NCI-H2107 treated with DMSO at 0.1 percent for 48 hours (cell line): ENCODE data around the gene NDUFV3.
"Not testable (repeated sequence)": the region's sequence is repeated elsewhere in the genome, so short reads cannot be mapped to it uniquely, and the experiment has no call there.

ENCODE experiments used
- DNase-seq: peaks from one replicate; lab custom pipeline; 2025; ENCODE audit not compliant: unreplicated experiment; lab: John Stamatoyannopoulos, UW

NDUFV3 gene

DNA sequence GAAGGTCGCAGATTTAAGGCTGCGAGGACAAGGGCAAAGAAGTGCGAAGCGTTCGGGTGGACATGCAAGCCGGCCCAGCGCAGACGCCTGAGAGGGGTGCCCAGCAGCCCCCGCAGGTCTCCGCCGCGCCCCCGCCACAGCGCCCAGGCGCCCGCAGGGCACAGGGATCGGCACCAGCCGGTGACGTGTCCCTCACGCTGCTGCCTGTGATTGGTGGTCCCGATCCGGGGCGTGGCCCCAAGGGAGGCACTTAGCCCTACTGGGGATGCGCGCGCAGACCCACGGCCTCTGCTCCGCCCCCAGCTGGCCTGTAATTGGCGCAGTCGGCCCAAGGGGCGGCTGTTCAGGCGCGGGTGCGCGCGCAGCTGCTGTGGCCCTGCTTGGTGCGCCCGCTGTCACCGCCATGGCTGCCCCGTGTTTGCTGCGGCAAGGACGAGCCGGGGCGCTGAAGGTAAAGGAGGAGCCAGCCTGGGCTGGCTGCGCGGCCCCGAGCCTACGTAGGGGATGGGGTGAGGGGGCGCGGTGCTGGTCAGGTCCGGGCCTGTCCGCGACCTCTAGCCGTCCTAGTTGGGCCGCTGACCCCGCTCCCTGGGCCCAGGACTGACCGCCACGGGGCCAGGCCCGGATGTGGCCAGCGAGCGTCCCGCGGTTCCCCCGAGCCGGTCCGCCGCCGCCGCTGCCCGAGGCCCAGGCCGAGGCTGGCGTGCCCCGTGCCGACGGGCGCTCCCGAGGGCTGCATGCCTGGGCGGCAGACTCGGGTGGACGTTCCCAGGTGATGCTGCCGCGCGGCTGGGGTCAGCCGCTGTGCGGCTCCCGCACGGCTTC is at the start of gene NDUFV3:
Gene NDUFV3 (plus strand): TSS at position 379 of the 825 bp plus-strand sequence. CDS start 25 bp downstream, at position 404.
- peak; percentile 97 for DNase-seq

DNA sequence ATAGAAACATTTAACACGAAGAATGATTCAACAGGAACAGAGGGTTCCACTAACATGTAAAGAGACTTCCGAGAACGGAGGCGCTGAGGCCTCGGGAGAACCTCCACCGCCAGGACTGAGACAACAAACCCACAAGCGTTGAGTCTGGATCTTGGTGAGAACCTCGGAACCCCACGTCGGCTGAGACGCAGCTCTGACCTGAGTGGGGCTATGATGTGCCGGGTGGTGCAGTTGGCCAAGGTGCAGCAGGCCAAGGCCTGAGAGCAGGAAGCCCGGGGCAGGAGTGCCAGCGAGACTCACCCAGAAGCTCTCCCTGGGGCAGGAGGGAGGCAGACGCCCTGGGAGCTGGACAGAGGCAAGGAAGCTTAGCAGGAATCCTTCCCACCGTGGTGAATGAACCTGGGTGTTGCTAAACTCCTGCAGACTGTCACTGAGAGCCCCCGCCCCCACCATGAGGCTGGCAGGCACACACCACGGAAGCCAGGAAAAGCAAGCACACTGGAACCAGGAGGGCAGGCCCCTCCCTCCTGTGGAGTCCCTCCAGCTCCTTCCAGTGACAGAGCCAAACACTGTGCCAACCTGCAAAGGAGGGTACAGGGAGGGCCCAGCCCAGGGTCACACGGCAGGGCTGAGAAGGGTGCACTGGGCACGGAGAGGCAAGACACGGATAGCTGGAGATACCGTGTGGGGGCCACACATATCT is 48.5 kb upstream of the NDUFV3 start:
- no peak for DNase-seq

DNA sequence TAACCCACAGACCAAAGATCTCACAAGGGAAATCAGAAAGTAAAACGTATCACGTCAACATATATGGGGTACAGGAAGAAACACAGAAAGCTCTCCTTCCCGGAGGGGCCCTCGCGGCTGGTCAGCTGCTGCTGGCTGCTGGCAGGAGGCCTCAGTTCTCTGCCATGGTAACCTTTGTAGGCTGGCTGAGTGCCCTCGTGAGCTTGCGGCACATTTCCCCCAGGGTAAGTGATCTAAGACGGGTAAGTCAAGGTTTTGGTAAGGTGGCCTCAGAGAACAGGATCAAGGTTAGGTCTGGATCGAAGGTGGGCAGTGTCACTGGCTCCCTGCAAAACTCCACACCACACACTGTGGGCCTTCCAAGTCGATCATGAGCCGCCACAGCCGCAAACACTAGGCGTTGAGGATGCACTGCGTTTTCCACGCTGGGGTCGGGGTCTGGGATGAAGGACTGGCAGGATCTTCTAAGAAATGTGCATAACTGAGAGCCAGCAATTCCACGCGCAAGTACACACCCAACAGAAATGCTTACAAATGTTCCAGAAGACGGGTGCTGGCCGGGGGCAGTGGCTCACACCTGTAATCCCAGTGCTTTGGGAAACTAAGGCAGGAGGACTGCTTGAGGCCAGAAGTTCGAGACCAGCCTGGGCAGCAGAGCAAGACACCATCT is 47.7 kb upstream of the NDUFV3 start:
- DNase-seq = no peak

DNA sequence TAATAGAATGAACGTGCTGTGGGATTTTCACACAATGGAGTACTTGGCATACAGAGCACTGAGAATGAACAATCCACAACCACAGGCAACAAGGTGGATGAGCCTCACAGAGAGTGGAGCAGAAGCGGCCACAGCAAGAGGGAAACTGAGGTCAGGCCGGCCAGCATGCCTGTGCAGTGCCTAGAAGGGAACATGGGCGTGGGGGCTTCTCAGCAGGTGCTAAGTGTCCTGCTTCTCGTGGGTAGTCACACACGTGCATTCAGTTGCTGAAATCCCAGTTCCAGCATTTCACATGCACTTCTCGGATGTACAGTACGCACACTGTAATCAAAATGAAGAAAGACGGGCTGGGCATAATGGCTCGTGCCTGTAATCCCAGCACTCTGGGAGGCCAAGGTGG is 46.9 kb upstream of the NDUFV3 start:
- DNase-seq = no peak

DNA sequence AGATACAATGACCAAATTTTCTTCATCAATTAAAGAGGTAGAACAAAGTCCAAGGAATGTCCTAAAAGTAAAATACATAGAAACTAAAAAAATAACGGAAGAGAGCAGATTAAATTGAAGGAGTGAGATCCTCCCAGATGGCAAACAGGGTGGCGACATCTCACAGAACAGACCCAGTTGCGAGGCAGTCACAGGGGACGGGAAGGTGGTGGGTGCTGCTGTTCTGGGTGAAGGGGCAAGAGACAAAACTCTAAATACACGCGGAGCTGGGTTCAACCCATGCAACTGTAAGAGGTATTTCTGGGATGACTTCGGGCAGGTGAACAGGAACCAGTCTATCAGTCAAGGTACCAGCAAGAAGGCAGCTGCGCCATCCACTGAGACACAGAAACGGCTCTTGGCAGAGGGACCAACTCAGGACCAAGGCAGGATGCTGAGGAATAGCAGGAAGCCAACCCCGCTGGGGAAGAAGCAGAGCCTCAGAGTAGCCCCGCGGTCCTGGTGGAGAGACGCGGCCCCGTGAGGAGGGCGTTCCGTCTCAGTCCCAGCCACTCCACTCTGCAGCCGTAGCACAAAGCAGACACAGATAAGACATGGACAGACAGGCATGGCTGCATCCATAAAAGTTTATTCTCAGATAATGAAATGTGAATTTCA is 45.9 kb upstream of the NDUFV3 start:
- no peak for DNase-seq

DNA sequence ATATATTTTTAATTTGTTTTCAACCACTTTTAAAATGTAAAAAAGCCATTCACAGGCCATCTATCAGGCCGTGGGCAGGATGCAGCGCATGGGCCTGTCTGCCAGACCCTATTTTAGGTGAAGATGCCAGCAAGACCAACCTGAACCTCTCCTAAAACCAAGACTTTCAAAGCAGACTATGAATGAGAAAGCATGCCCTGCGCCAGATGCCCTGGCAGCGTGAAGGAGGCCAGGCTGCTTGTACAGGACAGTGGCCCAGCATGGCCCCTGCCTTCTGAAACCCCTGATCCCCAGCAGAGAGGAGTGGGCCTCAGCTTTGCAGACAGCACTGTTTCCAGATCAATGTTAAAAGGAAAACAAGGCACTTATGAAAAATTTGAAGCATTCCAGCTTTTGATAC is 45.4 kb upstream of the NDUFV3 start:
- no peak for DNase-seq

DNA sequence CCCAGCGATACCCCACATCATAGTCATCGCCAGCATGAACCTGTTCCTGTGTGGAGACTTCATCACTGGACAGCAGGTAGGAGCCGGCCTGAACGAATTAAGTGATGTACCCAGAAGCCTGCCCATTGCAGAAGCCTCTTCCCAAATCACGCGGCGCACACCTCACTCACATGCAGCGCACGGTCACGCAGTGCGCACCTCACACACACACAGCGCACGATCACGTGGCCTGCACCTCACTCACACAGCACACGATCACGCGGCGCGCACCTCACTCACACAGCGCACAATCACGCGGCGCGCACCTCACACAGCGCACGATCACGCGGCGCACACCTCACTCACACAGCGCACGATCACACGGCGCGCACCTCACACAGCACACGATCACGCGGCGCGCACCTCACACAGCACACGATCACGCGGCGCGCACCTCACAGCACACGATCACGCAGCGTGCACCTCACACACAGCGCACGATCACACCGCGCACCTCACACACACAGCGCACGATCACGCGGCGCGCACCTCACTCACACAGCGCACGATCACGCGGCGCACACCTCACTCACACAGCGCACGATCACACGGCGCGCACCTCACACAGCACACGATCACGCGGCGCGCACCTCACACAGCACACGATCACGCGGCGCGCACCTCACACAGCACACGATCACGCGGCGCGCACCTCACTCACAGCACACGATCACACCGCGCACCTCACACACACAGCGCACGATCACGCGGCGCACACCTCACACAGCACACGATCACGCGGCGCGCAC is 44.8 kb upstream of the NDUFV3 start:
- DNase-seq = not testable (repeated sequence)

DNA sequence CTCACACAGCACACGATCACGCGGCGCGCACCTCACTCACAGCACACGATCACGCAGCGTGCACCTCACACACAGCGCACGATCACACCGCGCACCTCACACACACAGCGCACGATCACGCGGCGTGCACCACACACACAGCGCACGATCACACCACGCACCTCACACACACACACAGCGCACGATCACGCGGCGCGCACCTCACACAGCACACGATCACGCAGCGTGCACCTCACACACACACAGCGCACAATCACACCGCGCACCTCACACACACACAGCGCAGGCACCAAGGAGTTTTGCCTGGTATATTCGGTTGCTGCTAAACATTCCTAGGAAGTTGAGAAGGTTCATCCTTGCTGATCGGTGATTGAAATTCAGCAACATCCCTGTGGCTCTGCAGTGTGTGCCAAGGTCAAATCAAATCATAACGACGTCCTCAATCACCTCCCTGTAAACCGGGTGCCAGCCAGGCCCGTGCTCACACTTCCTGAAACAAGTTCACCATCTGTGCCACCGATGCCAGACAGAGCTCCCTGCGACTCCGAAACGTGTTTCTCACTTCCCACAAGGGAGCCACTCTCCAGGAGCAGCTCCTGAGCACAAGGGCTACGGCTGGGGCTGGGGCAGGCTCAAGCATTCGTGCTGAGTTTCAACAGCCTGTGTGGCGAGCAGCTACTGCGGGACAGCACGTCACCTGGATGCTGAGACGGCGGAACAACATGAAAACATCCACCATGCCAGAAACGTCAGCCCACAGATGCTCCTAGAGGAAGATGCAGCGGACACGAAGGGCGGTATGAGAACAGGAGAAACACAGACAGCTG is 44.0 kb upstream of the NDUFV3 start:
- no peak for DNase-seq

DNA sequence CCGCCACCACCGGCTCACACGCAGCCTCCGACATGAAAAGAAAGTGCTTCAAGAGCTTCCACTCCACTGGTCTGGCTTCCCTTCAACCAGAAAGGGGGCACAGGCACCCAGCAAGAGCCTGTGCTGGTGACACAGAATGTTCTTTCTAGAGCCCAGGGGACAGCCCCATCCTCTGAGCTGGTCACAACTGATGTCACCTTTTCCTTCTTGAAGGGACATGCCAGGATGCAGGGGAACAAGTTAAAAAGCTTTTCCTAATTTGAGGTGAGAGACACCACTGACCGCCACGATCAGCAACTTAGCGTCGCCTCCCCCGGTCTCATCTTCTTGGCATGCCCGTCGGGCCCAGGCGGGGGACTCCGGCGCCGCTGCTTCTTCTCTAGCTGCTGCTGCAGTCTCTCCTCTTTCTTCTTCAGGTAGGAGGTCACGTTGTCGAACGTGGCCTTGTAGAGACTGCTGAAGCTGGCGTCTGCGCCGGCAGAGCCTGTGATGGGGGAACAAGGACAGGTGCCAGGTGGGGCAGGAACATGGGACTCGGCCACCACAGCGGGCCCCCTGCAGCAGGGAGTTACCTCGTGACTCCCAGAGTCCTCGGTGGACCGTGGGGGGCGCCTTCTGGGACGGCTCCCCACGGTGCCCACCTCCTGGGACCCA is 43.2 kb upstream of the NDUFV3 start:
- DNase-seq = no peak

DNA sequence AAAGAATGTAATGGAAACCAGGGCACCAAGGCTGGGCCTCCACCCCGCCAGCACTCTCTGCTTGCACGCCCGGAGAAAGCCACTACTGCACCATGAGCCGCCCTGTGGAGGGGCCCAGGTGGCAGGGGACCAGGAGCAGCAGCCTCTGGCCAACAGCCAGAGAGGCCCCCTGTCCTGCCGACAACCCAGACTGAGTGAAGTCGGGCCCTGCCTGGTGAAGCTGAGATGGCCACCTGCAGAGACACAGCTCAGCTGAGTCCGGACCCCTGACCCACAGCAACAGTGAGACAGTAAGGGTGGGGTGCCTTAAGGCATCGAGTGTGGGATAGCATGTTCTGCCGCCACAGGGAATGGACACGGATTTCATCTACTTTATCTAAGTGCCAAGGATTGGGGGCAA is 42.6 kb upstream of the NDUFV3 start:
- no peak for DNase-seq

DNA sequence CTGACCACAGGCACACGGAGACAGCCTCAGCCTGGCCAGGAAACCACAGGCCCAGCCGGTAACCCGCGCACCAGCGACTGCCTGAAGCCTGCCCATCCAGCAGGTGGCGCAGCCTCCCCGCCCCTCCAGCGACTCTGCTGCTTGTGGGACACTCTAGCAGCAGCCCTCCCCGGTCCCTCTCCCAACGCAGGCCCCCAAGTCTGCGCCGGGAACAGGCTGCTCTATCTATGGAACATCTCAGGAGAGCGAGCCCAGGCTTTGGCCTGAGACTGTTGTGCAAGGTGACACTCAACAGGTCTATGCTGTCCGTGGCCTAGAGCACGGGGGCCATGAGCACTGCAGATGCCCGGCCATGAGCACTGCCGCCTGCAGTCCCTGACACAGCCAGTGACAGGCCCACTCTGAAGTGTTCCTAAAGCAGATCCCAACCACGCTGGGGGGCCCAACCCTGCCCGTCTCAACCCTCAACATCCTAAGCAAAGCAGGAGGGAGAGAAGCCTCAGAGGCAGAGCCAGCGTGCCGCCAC is 42.2 kb upstream of the NDUFV3 start:
- DNase-seq = no peak

DNA sequence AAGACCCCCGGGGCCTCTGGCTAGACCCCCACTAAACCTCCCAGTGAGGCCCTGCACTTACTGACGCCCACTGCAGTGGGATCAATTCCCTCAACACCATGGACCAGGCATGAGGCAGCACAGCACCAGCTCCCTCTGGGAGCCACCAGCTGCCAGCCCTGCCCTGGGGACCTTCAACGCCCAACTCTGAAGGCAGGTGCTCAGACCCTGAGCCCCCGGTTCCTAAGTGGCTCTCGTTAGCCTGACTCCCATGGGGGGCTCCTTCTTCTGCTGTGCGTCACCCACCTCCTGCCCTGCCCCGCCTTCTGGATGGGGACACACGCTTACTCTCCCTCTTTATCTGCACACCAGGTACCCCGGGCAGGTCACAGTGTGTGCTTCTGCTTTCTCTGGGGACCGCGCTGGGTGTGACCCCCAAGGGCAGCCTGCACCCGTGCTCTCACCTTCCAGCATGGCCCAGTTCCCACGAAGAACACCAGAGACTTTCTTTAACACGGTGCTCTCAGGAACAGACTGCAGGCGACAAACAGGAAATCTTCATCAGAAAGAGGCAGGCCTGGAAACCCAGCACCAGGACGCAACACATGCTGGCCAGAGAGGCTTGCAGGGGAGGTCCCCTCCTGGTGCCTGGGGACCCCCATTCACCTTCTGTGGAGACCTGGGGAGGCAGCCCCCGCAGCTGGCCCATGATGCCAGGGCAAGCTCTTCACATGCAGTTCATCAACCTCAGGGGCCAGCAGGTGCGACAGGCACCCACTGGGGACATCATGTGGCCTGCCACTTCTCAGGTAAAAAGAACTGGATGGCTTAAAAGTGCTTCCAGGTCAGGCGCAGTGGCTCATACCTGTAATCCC is 41.1 kb upstream of the NDUFV3 start:
- no peak for DNase-seq

DNA sequence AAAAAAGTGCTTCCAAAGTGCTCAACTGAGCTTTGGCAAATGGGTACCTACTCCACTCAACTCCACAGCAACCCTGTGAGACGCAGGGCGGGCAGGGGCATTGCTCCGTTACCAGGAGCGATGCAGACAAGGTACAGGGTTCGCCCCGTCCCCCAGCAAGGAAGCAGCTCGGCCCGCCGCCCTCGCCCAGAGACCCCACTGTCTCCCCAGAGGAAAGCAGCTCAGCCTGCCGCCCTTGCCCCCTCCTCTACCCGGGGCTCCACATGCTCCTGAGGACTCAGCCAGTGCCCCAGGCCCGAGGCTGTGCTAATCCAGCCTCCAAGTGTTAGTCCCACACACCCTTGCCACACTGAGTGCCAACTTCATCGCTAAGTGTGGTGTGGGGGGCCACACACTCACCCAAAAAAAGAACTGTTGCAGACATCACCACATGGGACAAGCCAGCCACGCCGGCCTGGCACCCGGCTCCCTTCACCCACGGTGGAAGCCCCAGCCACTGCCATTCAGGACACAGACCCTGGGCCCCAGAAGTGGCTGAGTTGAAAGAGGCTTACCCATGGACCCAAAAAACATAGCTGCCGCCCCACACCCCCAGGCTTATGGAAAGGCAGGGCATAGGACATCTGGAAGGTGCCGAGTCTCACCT is 40.1 kb upstream of the NDUFV3 start:
- DNase-seq = no peak

DNA sequence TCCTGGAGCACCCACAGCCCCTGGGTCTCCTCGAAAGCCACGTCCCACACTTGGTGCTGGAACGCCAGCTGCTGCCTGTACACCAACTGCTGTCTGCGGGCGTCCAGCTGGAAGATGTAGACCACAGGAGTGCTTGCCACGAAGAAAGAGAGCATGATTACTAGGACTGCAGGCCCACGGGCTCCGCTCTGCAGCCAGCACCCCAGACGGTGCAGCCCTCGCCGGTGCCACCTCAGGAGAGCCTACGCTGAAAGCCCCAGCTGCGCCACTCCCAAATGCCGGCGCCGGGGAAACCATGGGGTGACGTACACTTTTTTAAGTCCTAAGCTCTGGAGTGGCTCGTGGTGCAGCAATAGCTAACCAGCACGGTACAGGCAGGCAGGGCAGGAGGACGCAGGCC is 39.5 kb upstream of the NDUFV3 start:
- DNase-seq = no peak

DNA sequence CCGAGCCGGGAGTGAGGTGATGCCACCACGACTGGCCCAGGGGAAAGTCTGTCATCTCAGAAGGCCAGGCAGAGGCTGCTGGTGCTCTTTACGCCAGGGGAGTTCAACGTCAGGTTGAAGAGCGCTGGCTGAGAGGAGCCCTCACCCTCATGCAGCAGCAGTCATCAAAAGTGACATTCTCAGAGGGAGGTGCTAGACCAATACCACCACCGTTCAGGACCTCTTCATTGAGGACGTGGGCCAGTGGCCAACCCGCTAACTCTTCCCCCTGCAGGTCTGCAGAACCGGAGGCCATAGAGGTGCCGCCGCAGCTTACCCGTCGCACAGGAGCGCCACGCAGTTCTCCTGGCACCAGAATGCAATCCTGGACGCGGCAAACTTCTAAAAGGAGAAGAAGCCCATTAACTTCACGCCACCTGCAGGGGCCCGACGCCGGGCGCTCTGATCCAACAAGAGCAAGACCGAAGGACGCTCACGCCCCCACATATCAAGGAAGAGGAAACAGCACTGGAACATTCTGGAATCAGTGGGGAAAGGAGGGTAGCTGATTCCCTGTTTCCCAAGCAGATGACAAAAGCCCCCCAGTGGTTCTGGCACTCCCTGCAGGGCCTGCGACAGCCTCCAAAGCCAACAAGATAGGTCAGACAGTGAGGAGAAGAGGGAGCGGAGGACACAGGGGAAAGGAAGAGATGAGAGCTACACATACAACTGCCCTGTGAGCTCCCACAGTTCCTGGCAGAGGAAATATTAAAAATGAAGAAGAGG is 38.7 kb upstream of the NDUFV3 start:
- no peak for DNase-seq

DNA sequence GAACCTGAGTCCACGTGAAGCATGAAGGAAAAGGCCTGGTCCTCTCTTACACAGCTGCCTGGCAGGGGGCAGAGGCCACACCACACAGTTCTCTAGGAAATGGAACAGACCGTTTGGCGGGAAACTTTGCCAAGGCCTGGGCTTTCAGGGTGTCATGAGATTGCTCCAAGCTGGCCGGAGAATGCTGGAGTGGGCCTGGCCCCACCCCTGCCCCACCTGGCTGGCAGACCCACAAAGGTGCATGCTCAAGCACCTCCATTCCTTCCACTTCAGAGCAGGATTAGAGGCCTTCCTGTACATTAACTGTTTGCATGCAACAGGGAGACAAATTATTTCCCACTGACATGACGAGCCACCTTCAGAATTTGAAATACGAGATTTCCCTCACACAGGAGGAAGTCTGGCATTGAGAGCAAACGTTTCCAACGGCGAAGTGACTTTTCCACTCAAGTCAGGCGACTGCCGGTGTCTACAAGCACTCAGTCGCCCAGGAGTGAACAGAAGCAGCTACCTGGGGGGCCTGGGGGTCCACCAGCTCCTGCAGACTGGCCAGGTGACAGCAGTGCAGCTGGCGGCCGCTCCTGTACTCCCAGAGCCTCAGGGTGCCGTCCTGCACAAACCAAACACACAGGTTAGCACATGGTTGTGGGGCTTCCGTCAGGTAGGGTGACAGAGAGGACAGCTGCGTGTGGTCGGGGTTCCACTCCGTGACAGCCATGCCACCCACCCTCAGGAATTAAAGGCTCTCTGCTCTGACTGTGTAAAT is 37.8 kb upstream of the NDUFV3 start:
- DNase-seq = no peak
